HG02571 (cell line): ENCODE measurements around the gene RNF121.

Experiments
- ATAC-seq: cut with Tn5 transposase; IDR thresholded peaks from one replicate; pipeline ENCODE4 v1.9.1; 2021; ENCODE audit warnings: mild to moderate bottlenecking, moderate library complexity; ENCODE audit not compliant: unreplicated experiment

The RNF121 gene

DNA sequence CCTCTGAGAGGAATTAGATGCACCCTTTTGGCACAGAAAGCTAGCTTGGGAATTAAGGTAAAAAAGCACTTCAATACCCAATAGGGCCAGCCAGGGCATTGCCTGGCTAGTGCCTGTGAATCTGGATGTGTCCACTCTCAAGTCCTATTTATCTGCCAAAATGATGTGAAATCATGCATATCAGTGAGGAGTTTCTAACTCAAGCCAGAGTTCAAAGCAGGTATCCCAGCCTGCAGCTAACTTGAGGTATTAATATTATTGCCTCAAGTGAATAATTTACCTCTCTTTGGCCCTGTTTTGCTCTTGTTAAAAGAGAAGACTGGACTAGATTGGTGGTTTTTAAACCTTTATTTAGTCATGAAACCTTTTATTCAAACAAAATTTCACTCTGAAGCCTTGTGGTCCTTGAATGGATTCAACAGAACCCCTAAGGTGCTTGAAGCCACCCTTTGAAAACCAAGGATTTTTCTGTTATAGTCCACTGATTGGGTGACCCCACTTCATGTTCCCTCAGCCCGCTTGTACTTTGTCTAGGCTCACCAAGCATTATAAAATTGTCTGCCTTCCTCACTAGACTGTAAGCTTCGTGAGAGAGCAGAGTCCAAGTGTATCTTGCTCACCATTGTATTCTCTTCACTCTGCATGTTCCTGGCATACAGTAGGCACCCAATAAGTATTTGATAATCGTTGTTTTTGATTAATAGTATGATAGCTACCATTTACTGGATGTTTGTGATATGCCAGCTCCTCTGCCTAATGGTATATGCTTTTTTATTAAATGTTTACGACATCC lies 4.5 kb downstream of the RNF121 start:
- no peak for ATAC-seq

- ATAC-seq, result no peak
Measured at GRCh38 chr11:71934213-71934612, 5.4 kb downstream of the RNF121 start.

DNA sequence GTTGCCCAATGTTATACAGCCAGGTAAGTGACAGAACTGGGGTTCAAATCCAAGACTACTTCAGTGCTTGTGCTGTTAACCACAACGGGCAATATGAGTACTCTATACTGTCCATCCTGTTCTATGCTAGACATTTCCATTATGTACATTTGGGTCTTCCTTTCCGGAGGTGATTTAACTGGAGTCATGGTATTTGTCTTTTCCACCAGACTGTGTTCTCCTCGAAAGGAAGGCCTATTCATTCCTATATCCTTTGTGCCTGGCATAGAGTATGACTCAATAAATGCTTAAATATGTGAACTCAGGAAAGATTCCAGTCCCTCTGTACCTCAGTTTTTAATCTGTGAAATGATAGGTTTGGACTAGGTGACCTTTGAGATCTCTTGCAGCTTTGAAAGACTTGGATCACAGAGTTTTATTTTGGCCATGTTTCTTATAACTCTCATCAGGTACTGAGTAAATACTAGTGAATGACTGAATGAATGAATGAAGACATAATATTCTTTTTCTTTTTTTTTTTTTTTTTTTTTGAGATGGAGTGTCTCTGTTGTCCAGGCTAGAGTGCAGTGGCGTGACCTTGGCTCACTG lies 6.6 kb downstream of the RNF121 start:
- no peak for ATAC-seq

DNA sequence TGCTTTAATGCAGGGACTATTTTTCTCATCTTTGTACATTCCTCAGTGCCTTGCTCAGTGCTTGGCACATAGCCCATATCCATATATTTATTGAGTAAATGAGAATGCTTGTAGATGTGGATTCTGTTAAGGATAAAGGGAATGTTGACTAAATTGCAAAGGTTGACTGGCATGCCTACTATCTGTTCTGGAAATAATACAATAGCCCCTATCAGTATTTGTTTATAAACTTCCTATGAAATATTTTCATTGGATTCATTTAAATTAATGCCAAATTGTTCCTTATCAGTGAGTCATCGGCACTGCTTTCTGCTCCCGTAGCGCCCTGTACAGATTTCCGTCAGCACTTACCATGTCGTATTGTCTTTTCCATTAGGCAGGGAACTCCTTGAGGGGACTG lies 8.0 kb downstream of the RNF121 start:
- no peak for ATAC-seq

DNA sequence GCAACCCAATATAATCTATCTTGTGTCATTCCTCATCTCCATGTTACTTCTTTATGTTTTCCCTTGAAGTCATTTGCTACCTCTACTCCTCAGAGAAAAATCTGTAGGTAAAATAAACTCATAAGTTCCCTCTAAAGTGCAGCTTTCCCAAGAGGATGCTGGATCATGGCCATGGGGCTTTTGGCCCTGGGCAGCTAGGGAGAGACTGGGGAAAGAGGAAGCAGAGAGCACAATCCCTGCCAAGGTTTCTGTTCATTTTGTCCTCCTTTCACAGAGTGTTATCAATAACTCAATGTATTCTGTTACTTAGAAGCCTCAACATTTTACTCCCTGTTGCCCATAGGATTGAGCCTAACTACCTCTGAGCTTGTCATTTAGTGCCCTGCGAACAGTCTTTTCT lies 9.0 kb downstream of the RNF121 start:
- ATAC-seq, result no peak

DNA sequence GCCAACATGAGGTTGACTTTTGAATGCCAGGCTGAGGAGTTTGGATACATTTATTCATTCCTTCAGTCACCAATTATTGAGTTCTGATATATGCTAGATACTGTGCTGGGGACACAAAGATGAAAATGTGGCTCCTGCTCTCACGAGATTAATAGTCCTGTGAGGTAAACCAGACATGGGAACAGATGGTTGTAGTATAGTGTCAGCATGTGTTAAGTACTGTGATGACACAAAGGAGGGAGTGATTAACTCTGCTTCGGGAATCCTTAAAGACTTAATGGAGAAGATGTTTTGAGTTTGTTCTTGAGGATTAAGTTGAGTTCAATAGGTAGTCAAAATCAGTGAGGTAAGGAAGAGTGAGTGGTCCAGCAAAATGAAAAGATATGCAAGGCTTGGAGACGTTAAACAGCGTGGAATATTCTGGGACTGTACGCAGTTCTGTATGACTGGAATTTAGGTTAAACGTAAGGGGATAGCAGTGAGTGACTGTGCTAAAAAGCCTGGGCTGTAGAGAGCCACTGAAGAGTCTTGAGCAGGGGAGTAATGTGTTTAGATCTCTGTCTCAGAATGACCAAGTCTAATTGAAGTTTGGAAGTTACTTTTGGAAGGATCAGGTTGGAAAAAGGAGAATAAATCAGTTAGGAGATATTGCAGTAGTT lies 11.8 kb downstream of the RNF121 start:
- ATAC-seq, result no peak

GRCh38 chr11:71946144-71946571 lies 17.3 kb downstream of the RNF121 start:
- ATAC-seq, result no peak

GRCh38 chr11:71947498-71947897 lies 18.7 kb downstream of the RNF121 start:
- ATAC-seq, result no peak

DNA sequence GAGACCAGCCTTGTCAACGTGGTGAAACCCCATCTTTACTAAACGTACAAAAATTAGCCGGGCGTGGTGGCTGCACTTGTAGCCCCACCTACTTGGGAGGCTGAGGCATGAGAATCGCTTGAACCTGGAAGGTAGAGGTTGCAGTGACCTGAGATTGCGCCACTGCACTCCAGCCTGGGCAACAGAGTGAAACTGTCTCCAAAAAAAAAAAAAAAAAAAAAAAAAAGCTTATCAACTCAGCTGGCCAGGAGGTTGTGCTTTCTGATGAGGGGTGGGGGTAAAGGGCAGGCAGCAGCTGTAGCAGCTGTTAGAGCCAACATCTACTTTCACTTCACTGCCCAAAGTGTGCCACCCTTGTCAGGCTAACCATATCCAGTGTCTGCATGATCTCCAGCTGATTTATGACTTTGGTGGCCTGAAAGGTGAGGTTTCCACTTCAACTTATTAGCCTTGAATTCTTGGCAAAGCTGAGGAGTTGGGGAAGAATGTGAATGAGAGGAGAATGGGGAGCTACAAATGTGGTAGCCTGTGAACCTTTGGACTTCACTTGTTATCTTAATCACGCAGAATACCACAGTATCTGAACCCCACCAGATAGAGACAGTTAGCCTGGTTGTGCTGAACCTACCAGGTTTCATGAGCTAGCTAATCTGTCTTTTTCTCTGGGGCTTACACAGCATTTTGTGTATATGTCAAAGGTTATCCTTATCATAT lies 19.6 kb downstream of the RNF121 start:
- ATAC-seq, result no peak

GRCh38 chr11:71949034-71949433 lies 20.2 kb downstream of the RNF121 start:
- no peak for ATAC-seq

- ATAC-seq, result no peak
Measured at GRCh38 chr11:71951741-71952310, 23.0 kb downstream of the RNF121 start.

DNA sequence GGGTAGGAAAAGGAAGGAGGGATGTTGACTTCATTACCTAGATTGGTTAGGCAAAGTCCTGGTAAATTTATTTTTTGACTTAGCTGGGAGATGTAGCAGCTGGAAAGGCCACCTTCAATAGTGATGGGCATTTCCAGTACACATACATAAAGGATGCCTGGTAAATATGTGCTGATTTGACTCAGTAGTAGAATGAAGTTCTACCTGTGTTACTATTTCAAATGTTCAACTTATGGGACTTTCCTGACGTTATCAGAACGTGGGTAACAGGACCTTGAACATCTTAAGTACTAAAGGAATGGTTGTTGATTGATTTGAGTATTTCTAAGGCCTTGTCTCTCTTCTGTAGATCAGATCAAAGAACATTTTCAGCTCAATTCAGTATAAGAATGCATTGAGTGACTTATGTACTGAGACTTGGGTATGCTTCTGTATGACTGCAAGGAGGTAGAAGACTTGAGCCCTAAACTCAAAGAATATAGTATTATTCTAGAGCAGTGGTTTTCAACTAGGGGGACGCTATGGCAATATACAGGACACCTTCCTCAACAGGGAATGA lies 27.1 kb downstream of the RNF121 start:
- no peak for ATAC-seq

DNA sequence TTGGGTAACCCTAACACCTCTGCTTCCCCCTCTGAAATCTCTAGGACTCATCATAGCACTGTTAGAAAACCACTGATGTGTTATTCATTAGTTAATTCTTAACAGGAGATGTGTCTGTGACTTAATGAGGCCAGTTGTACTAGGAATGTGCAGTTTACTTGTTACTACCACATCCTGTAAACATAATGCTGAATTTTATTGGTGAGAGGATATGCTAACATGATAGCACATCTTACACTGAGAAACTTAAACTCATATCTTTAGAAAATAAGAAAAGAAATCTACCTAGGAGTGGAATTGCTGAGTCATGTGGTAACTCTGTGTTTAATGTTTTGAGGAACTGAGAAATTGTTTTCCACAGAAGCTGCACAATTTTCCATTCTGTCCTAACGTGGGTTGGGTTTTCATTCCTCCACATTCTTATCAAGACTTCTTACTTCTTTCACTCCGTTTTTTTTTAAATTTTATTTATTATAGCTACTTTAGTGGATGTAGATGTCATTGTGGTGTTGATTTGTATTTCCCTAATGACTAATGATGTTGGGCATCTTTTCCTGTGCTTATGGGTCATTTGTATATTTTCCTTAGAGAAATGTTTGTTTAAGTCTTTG lies 33.7 kb downstream of the RNF121 start:
- ATAC-seq, result no peak

DNA sequence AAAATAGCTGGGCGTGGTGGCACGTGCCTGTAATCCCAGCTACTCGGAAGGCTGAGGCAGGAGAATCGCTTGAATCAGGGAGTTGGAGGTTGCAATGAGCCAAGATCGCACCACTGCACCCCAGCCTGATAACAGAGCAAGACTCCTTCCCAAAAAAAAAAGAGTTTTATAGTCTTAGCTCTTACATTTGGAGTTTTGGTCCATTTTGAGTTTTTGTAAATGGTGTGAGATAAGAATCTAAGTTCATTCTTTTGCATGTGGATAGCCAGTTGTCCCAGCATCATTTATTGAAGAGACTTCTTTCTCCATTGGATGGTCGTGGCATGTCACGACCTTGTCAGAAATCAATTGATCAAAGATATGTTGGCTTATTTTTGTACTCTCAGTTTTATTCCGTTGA lies 34.6 kb downstream of the RNF121 start:
- ATAC-seq, result no peak

DNA sequence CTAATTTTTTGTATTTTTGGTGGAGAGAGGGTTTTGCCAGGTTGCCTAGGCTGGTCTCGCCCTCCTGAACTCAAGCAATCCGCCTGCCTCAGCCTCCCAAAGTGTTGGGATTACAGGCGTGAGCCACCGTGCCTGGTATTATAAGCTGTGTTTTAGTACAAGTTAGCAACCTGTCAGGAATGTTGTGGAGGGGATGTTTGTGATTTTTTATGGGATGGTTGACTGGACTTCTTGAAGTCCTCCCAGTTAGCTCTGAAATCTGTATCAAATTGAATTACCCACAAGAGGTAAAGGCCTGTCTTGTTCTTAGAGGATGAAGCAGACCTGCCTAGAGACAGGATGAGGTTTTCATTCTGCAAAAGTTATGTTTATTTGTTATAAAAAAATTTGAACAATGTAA lies 35.8 kb downstream of the RNF121 start:
- no peak for ATAC-seq

DNA sequence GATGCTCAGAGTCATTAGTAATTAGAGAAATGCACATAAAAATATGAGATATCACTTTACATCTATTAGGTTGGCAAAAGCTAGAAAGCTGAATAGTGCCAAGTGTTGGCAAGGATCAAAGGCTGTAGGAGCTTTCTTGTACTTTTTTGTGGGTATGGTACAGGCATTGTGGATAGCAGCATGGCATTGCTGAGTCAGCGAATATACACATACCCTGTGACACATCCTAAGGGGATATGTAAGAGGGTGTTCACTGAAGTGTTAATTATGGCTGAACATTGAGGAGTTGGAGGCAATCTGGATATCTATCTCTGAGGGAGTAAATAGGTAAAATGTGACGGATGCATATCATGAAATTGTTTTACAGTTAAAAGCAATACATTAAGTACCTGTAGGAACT lies 42.8 kb downstream of the RNF121 start:
- no peak for ATAC-seq

- no peak for ATAC-seq
Measured at GRCh38 chr11:71976551-71976950, 47.7 kb downstream of the RNF121 start.

GRCh38 chr11:71977090-71977489 lies 48.2 kb downstream of the RNF121 start:
- no peak for ATAC-seq

DNA sequence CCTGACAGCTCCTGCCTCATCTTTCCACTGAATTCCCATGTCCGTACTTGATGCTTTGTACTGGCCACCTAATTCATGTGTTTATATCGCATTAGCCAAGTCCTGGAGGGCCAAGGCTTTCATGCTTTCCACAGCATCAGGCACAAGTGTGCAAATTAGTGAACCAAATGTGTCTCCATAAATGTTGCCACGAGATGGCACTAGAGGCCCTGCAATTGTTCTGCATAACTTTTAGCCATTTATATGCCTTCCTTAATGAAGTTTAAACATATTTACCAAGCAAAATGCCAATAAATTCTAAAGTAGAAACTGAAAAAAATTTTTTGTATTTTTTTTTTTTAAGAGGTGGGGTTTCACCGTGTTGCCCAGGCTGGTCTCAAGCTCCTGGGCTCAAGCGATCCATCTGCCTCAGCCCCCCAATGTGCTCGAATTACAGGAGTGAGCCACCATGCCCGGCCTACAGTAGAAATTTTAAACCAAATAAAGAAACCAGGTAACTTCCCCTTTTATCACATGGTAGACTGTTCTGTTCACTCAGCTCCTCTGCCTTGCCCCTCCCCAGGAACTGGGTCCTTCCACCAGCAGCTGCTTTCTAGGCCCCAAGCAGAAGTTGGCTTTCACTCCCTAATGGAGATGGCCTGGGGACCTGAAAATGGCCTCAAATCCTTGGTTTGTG lies 49.0 kb downstream of the RNF121 start:
- ATAC-seq, result no peak

- ATAC-seq, result no peak
Measured at GRCh38 chr11:71979094-71979493, 50.2 kb downstream of the RNF121 start.
